Neural progenitor cell (in vitro differentiated cells): Measurements from ENCODE around the gene DPAGT1.

ENCODE experiments used
- EZH2 ChIP-seq: fragments of 200-600 bp; sonication (generic); IDR thresholded peaks from 2 replicates; pipeline ENCODE4 v1.6.1; 2017; ENCODE audit warnings: antibody characterized with exemption, mild to moderate bottlenecking, moderate library complexity
- EZH2phosphoT487 ChIP-seq: fragments of 200-600 bp; sonication (generic); IDR thresholded peaks from 2 replicates; pipeline ENCODE4 v1.6.1; 2017; ENCODE audit warnings: antibody characterized with exemption
- TF ChIP-seq, protein P1 (sequence below): fragments of 200-600 bp; sonication (generic); IDR thresholded peaks from 2 replicates; pipeline ENCODE4 v1.5.1; 2017; ENCODE audit warnings: antibody characterized with exemption, mild to moderate bottlenecking

DNA sequence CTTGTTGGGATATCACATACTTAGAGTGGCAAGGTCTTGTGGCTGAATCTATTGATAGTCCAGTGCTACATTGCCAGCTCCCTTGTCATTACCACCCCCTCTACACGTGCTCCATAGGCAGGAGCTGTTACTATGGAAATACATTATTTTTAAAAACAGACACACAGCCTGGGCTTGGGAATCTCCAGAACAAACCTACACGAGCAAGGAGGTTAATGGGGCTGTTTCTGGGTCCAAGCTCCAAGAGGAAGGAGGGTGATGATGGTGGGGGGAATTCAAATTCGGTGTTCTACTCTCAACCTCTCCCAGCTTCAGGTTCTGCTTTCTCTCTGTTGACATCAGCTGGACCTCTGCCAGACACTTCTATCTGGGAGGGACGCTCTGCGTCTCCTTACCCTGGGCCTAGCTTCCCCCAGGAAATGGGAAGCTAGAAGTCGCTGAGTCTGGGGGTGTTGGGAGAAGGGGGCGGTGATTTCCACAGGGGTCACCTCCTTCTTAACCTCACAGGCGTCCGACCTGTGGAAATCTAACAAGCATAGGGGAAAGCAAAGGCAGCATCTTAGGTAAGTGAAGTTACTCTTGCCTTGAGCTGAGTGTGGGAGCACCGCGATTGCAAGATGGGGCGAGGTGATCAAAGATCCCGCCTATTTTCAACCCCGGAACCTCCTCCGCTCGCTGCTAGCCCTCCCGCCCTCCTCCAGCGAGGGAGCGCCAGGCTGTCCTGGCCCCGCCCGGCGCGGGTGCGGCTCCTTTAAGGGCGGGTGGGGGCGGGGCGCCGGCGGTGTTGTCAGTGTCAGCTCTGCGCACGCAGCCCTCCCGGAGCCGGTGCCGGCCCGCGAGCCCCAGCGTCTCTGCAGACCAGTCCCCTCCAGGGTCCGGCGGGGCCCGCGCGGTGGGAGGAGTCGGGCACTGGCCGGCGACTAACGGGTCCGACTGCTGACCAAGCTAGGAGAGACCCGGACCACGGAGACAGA lies 5.2 kb upstream of the DPAGT1 start, which contains the start of gene C2CD2L:
- TF ChIP-seq, protein P1, sequence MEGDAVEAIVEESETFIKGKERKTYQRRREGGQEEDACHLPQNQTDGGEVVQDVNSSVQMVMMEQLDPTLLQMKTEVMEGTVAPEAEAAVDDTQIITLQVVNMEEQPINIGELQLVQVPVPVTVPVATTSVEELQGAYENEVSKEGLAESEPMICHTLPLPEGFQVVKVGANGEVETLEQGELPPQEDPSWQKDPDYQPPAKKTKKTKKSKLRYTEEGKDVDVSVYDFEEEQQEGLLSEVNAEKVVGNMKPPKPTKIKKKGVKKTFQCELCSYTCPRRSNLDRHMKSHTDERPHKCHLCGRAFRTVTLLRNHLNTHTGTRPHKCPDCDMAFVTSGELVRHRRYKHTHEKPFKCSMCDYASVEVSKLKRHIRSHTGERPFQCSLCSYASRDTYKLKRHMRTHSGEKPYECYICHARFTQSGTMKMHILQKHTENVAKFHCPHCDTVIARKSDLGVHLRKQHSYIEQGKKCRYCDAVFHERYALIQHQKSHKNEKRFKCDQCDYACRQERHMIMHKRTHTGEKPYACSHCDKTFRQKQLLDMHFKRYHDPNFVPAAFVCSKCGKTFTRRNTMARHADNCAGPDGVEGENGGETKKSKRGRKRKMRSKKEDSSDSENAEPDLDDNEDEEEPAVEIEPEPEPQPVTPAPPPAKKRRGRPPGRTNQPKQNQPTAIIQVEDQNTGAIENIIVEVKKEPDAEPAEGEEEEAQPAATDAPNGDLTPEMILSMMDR = no peak
- TF ChIP-seq EZH2 = no peak
- no peak for TF ChIP-seq EZH2phosphoT487
